B cell (primary cell): ENCODE measurements around the gene ZNF268. TPM values are rescaled to one million over a fixed set of nuclear protein-coding genes. Genes with fewer than 3 reads are reported as not detected.

Experiments
- ATAC-seq: fragments of 200-7000 bp; cut with Tn5 transposase; one replicate; pipeline ENCODE4 v1.10.0; 2021; ENCODE audit warnings: low read depth, mild to moderate bottlenecking, moderate number of reproducible peaks, moderate library complexity
- CTCF ChIA-PET: fragments of 350-600 bp; sonication (Branson Sonifier 250); formaldehyde crosslinking; loops from one replicate; lab custom pipeline; 2021; ENCODE audit warnings: antibody characterized with exemption, inconsistent platforms; lab: Charles Lee
- POLR2A ChIA-PET: fragments of 350-600 bp; sonication (Branson Sonifier 250); formaldehyde crosslinking; loops from one replicate; lab custom pipeline; 2021; ENCODE audit warnings: antibody characterized with exemption; lab: Charles Lee
- DNase-seq: peaks from one replicate; pipeline ENCODE4 v3.0.0; 2013
- H2AFZ ChIP-seq: 2 replicates; pipeline ENCODE4 v1.6.1; 2012; ENCODE audit warnings: mild to moderate bottlenecking, low read depth, low read length; ENCODE audit not compliant: insufficient read depth, poor library complexity, severe bottlenecking
- H3K27ac ChIP-seq, 2 donors: 1 replicate in 1 of 2; 2 replicates in 1 of 2; pipeline ENCODE4 v1.5.1; 2012 to 2013; ENCODE audit warnings: low read length in 2 of 2, mild to moderate bottlenecking in 2 of 2, moderate library complexity in 1 of 2
- H3K27me3 ChIP-seq, 4 experiments: fragments of 200-600 bp in 1 of 4; sonication (generic) in 1 of 4; replicated peaks in 1 of 4; 1 replicate in 2 of 4; 2 replicates in 2 of 4; pipeline versions ENCODE4 v1.6.1 to v1.7.0; 2013 to 2016; ENCODE audit warnings: low read length in 3 of 4, mild to moderate bottlenecking in 2 of 4, mixed read lengths in 1 of 4, moderate library complexity in 1 of 4; ENCODE audit not compliant: insufficient read depth in 4 of 4, control insufficient read depth in 3 of 4; ENCODE audit errors: control extremely low read depth in 1 of 4
- H3K36me3 ChIP-seq, 2 experiments: replicated peaks in 1 of 2; 1 replicate in 1 of 2; 2 replicates in 1 of 2; pipeline versions ENCODE4 v1.6.1 to v1.7.1; 2013; ENCODE audit warnings: low read length in 1 of 2; ENCODE audit not compliant: insufficient read depth in 2 of 2, control insufficient read depth in 1 of 2; ENCODE audit errors: control extremely low read depth in 1 of 2, extremely low read depth in 1 of 2
- H3K4me1 ChIP-seq, 2 donors: fragments of 200-600 bp in 1 of 2; sonication (generic) in 1 of 2; 1 replicate in 1 of 2; 2 replicates in 1 of 2; pipeline versions ENCODE4 v1.5.1 to v1.6.1; 2013 to 2017; ENCODE audit warnings: low read length in 2 of 2; ENCODE audit not compliant: control insufficient read depth in 2 of 2, insufficient read depth in 2 of 2
- H3K4me2 ChIP-seq: replicated peaks from 2 replicates; pipeline ENCODE3; 2012; ENCODE audit warnings: mild to moderate bottlenecking, low read depth, low read length; ENCODE audit not compliant: poor library complexity, severe bottlenecking
- H3K4me3 ChIP-seq, 5 experiments: fragments of 200-600 bp in 1 of 5; sonication (generic) in 1 of 5; 1 replicate in 3 of 5; 2 replicates in 2 of 5; pipeline versions ENCODE4 v1.5.1 to v1.7.0; 2011 to 2016; ENCODE audit warnings: low read length in 4 of 5, mild to moderate bottlenecking in 4 of 5, low read depth in 2 of 5, control low read depth in 1 of 5, moderate library complexity in 1 of 5; ENCODE audit not compliant: insufficient read depth in 1 of 5; ENCODE audit errors: control extremely low read depth in 1 of 5, extremely low read depth in 1 of 5
- H3K79me2 ChIP-seq: fragments of 200-600 bp; sonication (generic); one replicate; pipeline ENCODE4 v1.6.0; 2016; ENCODE audit warnings: low read length; ENCODE audit not compliant: control insufficient read depth, insufficient read depth
- H3K9ac ChIP-seq: fragments of 200-600 bp; sonication (generic); 2 replicates; pipeline ENCODE4 v1.6.1; 2017; ENCODE audit warnings: mild to moderate bottlenecking, low read length, moderate library complexity
- H3K9me3 ChIP-seq, 3 donors: one replicate each; pipeline versions ENCODE4 v1.6.1 to v1.7.1; 2013; ENCODE audit warnings: low read length in 2 of 3; ENCODE audit not compliant: control insufficient read depth in 2 of 3, insufficient read depth in 1 of 3; ENCODE audit errors: control extremely low read depth in 1 of 3
- H4K20me1 ChIP-seq: 2 replicates; pipeline ENCODE4 v1.6.0; 2012; ENCODE audit warnings: mild to moderate bottlenecking, low read length; ENCODE audit not compliant: insufficient read depth, control insufficient read depth, poor library complexity, severe bottlenecking
- H3K27ac Mint-ChIP-seq: one replicate; pipeline ENCODE4 v1.8.0; 2021; ENCODE audit warnings: mixed read lengths
- H3K27me3 Mint-ChIP-seq: one replicate; pipeline ENCODE4 v1.8.0; 2021; ENCODE audit warnings: mixed read lengths
- H3K4me1 Mint-ChIP-seq: one replicate; pipeline ENCODE4 v1.8.0; 2021; ENCODE audit warnings: mixed read lengths
- H3K4me3 Mint-ChIP-seq: one replicate; pipeline ENCODE4 v1.8.0; 2021; ENCODE audit warnings: mixed read lengths
- H3K9me3 Mint-ChIP-seq: one replicate; pipeline ENCODE4 v1.8.0; 2022; ENCODE audit warnings: mixed read lengths; ENCODE audit not compliant: insufficient read depth
- CTCF ChIP-seq: fragments of 200-600 bp; IDR thresholded peaks from one replicate; pipeline ENCODE4 v1.8.0; 2022; ENCODE audit warnings: antibody characterized with exemption, mild to moderate bottlenecking
- EZH2 ChIP-seq: IDR thresholded peaks from 2 replicates; pipeline ENCODE4 v1.6.1; 2012; ENCODE audit warnings: borderline replicate concordance, low read depth, mild to moderate bottlenecking, moderate library complexity, low read length; ENCODE audit not compliant: insufficient read depth, poor library complexity, severe bottlenecking
- WGBS: methylation state at CpG from one replicate; pipeline ENCODE4 v1.1.5; 2013; ENCODE audit warnings: missing lambda C conversion rate; ENCODE audit not compliant: insufficient coverage; 5-methylcytosine and 5-hydroxymethylcytosine counted together
- intact Hi-C: fragments of 100-400 bp; cut with micrococcal nuclease; formaldehyde crosslinking; loops from one replicate; pipeline ENCODE4 v1.10.0; 2022
- polyA plus RNA-seq: library from polyadenylated mRNA; depleted of rRNA; stranded (reverse); fragments of >200 nt; gene quantifications from 2 replicates; pipeline ENCODE4 v1.2.3, GENCODE V29; 2012
- total RNA-seq, 2 donors: library from RNA; stranded (reverse); fragments of 120-200 nt in 1 of 2; gene quantifications; 1 replicate in 1 of 2; 2 replicates in 1 of 2; pipeline versions ENCODE4 v1.2.3 to v1.2.4, GENCODE V29; 2013 to 2022

Gene ZNF268
- total and polyA plus RNA-seq, 2 donors (not counting 1 experiment from before 2014, with no cell fraction given) = 4.1 to 37.1 TPM

- ATAC-seq (no peak), DNase-seq (no peak)
- no peaks in the 10 kb centered on the region for H4K20me1 ChIP-seq
- no peak overlapping the region for H3K4me2 ChIP-seq
- H3K9me3 ChIP-seq = peaks cover 4 to 45% (median 44%) of the 10 kb centered on the region in 3 donors
- no peak overlapping the region for H3K9ac ChIP-seq
- H3K4me1 ChIP-seq = no peaks in the 10 kb centered on the region
- Mint-ChIP-seq H3K9me3 (peaks cover 27% of the 10 kb centered on the region), H3K4me3 (no peak overlapping the region), H3K4me1 (no peaks in the 10 kb centered on the region), H3K27ac (no peak overlapping the region), H3K27me3 (no peaks in the 10 kb centered on the region)
- no peak overlapping the region for H3K27ac ChIP-seq
- CTCF ChIA-PET = no interaction called here
- H3K27me3 ChIP-seq = no peaks in the 10 kb centered on the region
- TF ChIP-seq EZH2 (no peak), CTCF (no peak)
- intact Hi-C loops = no loop called here
- no peak overlapping the region for H3K4me3 ChIP-seq
- POLR2A ChIA-PET = no interaction called here
- 100% methylated on average over 2 of the region's 3 CpGs for WGBS
- no peak overlapping the region for H2AFZ ChIP-seq
- no peaks in the 10 kb centered on the region for H3K79me2 ChIP-seq
- H3K36me3 ChIP-seq = no peaks in the 10 kb centered on the region
Observed at GRCh38 chr12:133165776-133166175, 15.5 kb upstream of the ZNF268 start.

- DNase-seq (no peak), ATAC-seq (no peak)
- Histone ChIP-seq H3K4me2 (no peak overlapping the region), H3K9me3 (peaks cover 7 to 51% (median 47%) of the 10 kb centered on the region in 3 donors), H3K9ac (no peak overlapping the region), H4K20me1 (no peaks in the 10 kb centered on the region), H3K36me3 (no peaks in the 10 kb centered on the region), H2AFZ (no peak overlapping the region), H3K27ac (no peak overlapping the region), H3K79me2 (no peaks in the 10 kb centered on the region), H3K4me1 (no peaks in the 10 kb centered on the region), H3K27me3 (peaks cover 0 to 9% (median 0%) of the 10 kb centered on the region in 4 experiments), H3K4me3 (no peak overlapping the region)
- peaks cover 15% of the 10 kb centered on the region for H3K9me3 Mint-ChIP-seq
- H3K4me3 Mint-ChIP-seq = no peak overlapping the region
- H3K27me3 Mint-ChIP-seq = no peaks in the 10 kb centered on the region
- TF ChIP-seq EZH2 (no peak), CTCF (no peak)
- H3K27ac Mint-ChIP-seq = no peak overlapping the region
- H3K4me1 Mint-ChIP-seq = no peaks in the 10 kb centered on the region
- ChIA-PET CTCF (no interaction called here), POLR2A (no interaction called here)
- 78% methylated on average over 1 of the region's 1 CpG for WGBS
- intact Hi-C loops = no loop called here
Observed at GRCh38 chr12:133172491-133172890, 8.8 kb upstream of the ZNF268 start.
